ENCODE results near the gene BIN1.
A peak's percentile ranks its signal among the peaks of the same experiment; 100 is the strongest.

Gene BIN1

GRCh38 chr2:127138281-127138680, 31.3 kb upstream of the BIN1 start:
- Histone ChIP-seq H3K27me3 (ENCODE audit: low read depth, low read length) (no peaks in the 10 kb centered on the region; the same call in 1 of the 2 replicates), H4K20me1 (ENCODE audit: insufficient read depth, low read length) (no peaks in the 10 kb centered on the region), H3K4me2 (ENCODE audit: low read length) (no peak overlapping the region)

DNA sequence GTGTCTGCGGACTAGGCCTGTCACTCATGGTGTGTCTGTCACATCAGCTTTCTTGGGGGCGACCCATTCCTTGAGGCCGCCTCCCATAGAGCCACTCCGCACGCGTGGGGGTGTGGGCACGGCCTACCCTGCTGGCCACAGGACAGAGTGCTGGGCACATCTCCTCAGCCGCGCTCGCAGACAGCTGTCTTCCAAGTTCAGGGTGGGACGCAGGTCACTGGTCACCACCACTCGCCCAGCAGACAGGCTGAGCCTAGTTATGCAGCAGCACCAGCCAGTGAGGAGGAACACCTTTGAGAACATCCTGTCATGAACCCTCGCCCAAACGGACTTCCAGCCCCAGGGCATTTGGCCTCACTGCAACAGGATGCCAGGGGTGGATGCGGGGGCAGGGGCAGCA, 30.8 kb upstream of the BIN1 start:
- H3K9me3 ChIP-seq (ENCODE audit: insufficient read depth, low read length): no peaks in the 10 kb centered on the region
- H3K4me3 ChIP-seq (ENCODE audit: low read length): no peak overlapping the region
- no peaks in the 10 kb centered on the region; the same call in 1 of the 2 replicates for H3K27me3 ChIP-seq (ENCODE audit: low read depth, low read length)
- H3K4me2 ChIP-seq (ENCODE audit: low read length): no peak overlapping the region
- H2AFZ ChIP-seq (ENCODE audit: low read depth, low read length): no peak overlapping the region
- no peak overlapping the region for H3K27ac ChIP-seq (ENCODE audit: low read length)
- no peaks in the 10 kb centered on the region for H4K20me1 ChIP-seq (ENCODE audit: insufficient read depth, low read length)
- H3K9ac ChIP-seq (ENCODE audit: low read length): no peak overlapping the region
- H3K36me3 ChIP-seq (replicated peaks; ENCODE audit: low read depth, low read length): no peaks in the 10 kb centered on the region
- TF ChIP-seq EZH2phosphoT487 (IDR thresholded peaks at IDR 0.05; ENCODE audit: low read depth): no peak
- TF ChIP-seq, protein P1, sequence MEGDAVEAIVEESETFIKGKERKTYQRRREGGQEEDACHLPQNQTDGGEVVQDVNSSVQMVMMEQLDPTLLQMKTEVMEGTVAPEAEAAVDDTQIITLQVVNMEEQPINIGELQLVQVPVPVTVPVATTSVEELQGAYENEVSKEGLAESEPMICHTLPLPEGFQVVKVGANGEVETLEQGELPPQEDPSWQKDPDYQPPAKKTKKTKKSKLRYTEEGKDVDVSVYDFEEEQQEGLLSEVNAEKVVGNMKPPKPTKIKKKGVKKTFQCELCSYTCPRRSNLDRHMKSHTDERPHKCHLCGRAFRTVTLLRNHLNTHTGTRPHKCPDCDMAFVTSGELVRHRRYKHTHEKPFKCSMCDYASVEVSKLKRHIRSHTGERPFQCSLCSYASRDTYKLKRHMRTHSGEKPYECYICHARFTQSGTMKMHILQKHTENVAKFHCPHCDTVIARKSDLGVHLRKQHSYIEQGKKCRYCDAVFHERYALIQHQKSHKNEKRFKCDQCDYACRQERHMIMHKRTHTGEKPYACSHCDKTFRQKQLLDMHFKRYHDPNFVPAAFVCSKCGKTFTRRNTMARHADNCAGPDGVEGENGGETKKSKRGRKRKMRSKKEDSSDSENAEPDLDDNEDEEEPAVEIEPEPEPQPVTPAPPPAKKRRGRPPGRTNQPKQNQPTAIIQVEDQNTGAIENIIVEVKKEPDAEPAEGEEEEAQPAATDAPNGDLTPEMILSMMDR (IDR thresholded peaks at IDR 0.05; ENCODE audit: low read depth, low read length): no peak
- H3K4me1 ChIP-seq (ENCODE audit: low read length): peaks cover 16% of the 10 kb centered on the region
- no peaks in the 10 kb centered on the region for H3K79me2 ChIP-seq (ENCODE audit: low read length)

More at GRCh38 chr2:127138281-127138680, 31.3 kb upstream of the BIN1 start:
- no peak overlapping the region for H3K9ac ChIP-seq (ENCODE audit: low read length)
- no peaks in the 10 kb centered on the region for H3K36me3 ChIP-seq (replicated peaks; ENCODE audit: low read depth, low read length)
- H2AFZ ChIP-seq (ENCODE audit: low read depth, low read length): no peak overlapping the region
- TF ChIP-seq, protein P1 (IDR thresholded peaks at IDR 0.05; ENCODE audit: low read depth, low read length): no peak
- no peaks in the 10 kb centered on the region for H3K9me3 ChIP-seq (ENCODE audit: insufficient read depth, low read length)
- no peak overlapping the region for H3K4me3 ChIP-seq (ENCODE audit: low read length)
- H3K27ac ChIP-seq (ENCODE audit: low read length): no peak overlapping the region
- H3K4me1 ChIP-seq (ENCODE audit: low read length): peaks cover 16% of the 10 kb centered on the region
- H3K79me2 ChIP-seq (ENCODE audit: low read length): no peaks in the 10 kb centered on the region

DNA sequence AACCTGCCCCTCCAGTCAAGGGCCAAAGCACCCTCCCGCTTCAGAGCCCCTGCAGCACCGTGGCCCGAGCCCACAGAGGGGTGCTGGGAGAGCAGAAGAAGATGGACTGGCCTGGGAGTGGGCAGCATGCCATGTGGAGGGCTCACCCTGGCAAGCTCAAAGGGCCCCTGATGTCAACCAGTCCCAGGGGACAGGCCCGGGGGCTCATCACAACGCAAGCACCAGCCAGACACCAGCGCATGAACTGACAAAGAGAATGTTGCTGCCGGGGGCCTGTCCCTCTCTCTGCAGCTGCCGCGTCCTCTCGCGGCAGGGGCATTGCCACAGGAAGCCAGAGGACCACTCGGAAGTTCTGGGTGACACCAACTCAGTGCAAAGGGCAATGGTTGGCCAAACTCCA, 30.3 kb upstream of the BIN1 start:
- Histone ChIP-seq H3K4me3 (ENCODE audit: low read length) (no peak overlapping the region), H3K27me3 (ENCODE audit: low read depth, low read length) (no peaks in the 10 kb centered on the region; the same call in 1 of the 2 replicates), H3K79me2 (ENCODE audit: low read length) (no peaks in the 10 kb centered on the region), H3K27ac (ENCODE audit: low read length) (no peak overlapping the region), H3K4me1 (ENCODE audit: low read length) (peaks cover 16% of the 10 kb centered on the region), H3K9ac (ENCODE audit: low read length) (no peak overlapping the region), H2AFZ (ENCODE audit: low read depth, low read length) (no peak overlapping the region), H3K9me3 (ENCODE audit: insufficient read depth, low read length) (no peaks in the 10 kb centered on the region), H3K36me3 (replicated peaks; ENCODE audit: low read depth, low read length) (no peaks in the 10 kb centered on the region), H4K20me1 (ENCODE audit: insufficient read depth, low read length) (no peaks in the 10 kb centered on the region), H3K4me2 (ENCODE audit: low read length) (no peak overlapping the region)
- TF ChIP-seq EZH2phosphoT487 (IDR thresholded peaks at IDR 0.05; ENCODE audit: low read depth): no peak
- TF ChIP-seq, protein P1 (IDR thresholded peaks at IDR 0.05; ENCODE audit: low read depth, low read length): no peak

- Histone ChIP-seq H3K9ac (ENCODE audit: low read length) (no peak overlapping the region), H3K9me3 (ENCODE audit: insufficient read depth, low read length) (no peaks in the 10 kb centered on the region), H3K4me3 (ENCODE audit: low read length) (peak overlapping the region; percentile 49; the same call in 1 of the 2 replicates), H3K4me1 (ENCODE audit: low read length) (peaks cover 16% of the 10 kb centered on the region), H3K27ac (ENCODE audit: low read length) (no peak overlapping the region), H3K27me3 (ENCODE audit: low read depth, low read length) (no peaks in the 10 kb centered on the region), H4K20me1 (ENCODE audit: insufficient read depth, low read length) (no peaks in the 10 kb centered on the region), H3K79me2 (ENCODE audit: low read length) (no peaks in the 10 kb centered on the region), H2AFZ (ENCODE audit: low read depth, low read length) (no peak overlapping the region), H3K36me3 (replicated peaks; ENCODE audit: low read depth, low read length) (no peaks in the 10 kb centered on the region), H3K4me2 (ENCODE audit: low read length) (peak overlapping the region; percentile 78)
- TF ChIP-seq, protein P1 (IDR thresholded peaks at IDR 0.05; ENCODE audit: low read depth, low read length): no peak
- TF ChIP-seq EZH2phosphoT487 (IDR thresholded peaks at IDR 0.05; ENCODE audit: low read depth): no peak
Observed at GRCh38 chr2:127134833-127135830, 28.2 kb upstream of the BIN1 start.
